ENCODE data around the gene ZBED1.

DNA sequence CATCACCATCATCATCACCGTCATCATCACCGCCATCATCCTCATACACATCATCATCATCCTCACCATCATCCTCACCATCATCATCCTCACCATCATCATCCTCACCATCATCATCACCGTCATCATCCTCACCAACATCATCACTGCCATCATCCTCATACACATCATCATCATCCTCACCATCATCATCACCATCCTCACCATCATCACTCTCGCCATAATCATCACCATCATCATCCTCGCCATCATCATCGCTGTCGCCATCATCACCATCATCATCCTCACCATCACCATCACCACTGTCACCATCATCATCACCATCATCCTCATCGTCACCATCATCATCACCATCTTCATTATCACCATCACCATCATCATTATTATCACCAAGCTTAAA is 19.8 kb upstream of the ZBED1 start:
- TF ChIP-seq POLR2A (IDR thresholded peaks at IDR 0.05), result no peak
- TF ChIP-seq, protein P1, sequence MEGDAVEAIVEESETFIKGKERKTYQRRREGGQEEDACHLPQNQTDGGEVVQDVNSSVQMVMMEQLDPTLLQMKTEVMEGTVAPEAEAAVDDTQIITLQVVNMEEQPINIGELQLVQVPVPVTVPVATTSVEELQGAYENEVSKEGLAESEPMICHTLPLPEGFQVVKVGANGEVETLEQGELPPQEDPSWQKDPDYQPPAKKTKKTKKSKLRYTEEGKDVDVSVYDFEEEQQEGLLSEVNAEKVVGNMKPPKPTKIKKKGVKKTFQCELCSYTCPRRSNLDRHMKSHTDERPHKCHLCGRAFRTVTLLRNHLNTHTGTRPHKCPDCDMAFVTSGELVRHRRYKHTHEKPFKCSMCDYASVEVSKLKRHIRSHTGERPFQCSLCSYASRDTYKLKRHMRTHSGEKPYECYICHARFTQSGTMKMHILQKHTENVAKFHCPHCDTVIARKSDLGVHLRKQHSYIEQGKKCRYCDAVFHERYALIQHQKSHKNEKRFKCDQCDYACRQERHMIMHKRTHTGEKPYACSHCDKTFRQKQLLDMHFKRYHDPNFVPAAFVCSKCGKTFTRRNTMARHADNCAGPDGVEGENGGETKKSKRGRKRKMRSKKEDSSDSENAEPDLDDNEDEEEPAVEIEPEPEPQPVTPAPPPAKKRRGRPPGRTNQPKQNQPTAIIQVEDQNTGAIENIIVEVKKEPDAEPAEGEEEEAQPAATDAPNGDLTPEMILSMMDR (IDR thresholded peaks at IDR 0.05 in 8 of 11, conservative IDR thresholded peaks at IDR 0.05 in 3 of 11), result no peak
- TF ChIP-seq POLR2AphosphoS5 (IDR thresholded peaks at IDR 0.05), result no peak
